ENCODE measurements around the gene MAG. TPM values are rescaled to one million over a fixed set of nuclear protein-coding genes. Genes with fewer than 3 reads are reported as not detected.

Gene MAG
- total and polyA plus RNA-seq, 9 of the 15 experiments (the other 6 are each of a cell fraction or from before 2014, with no cell fraction given): 0.11 to 10.0 (median 1.6) TPM

DNA sequence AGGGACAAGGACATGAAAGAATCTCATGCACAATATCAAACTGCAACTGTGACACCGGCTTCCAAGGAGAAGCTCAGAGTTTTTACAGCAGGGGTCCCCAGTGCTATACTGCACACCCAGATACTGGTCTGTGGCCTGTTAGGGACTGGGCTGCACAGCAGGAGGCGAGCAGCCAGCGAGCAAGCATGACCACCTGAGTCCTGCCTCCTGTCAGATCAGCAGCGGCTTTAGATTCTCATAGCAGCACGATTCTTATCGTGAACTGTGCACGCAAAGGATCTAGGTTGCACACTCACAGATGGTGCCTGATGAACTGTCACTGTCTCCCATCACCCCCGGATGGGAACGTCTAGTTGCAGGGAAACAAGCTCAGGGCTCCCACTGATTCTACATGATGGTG is 23.9 kb downstream of the MAG start (continued):
- TF ChIP-seq PKNOX1 (IDR thresholded peaks at IDR 0.05): peak; percentile 84
- peak; percentile 43 for TF ChIP-seq ARID1B (IDR thresholded peaks at IDR 0.05)
- TF ChIP-seq NEUROD1 (IDR thresholded peaks at IDR 0.05; ENCODE audit: borderline replicate concordance, low read depth, low read length, partially characterized antibody): no peak

DNA sequence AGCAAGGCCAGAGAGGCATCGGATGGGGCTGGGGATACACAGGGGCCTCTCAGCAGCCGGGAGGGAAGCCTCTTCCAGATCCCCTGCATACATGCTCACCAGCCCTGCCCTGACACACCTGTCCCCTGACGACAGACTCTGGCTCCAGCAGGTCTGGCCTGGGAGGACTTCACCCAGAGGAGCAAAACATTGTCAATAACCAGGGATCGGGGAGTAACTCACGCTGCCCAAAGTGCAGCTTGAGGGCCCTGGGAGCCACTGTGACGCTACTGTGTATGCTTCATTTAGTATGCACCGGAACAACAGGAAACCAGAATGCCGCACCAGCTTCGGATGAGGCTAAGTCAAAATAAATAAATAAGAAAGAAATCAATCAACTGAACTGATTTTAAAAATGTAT is 24.6 kb downstream of the MAG start:
- FAIRE-seq (no peak), ATAC-seq (no peak), DNase-seq (ENCODE audit: extremely low read depth in 1 of 4, low spot score in 3 of 4) (no peak)
- Histone ChIP-seq H3K36me3 (ENCODE audit: control insufficient read depth, insufficient read depth, low read length) (no peaks in the 10 kb centered on the region; the same call in 2 of the 3 replicates), H3K9me3 (replicated peaks; ENCODE audit: control insufficient read depth, insufficient read depth, low read depth, low read length) (no peaks in the 10 kb centered on the region), H3K4me1 (replicated peaks in 1 of 2; ENCODE audit: control insufficient read depth in 2 of 2, insufficient read depth in 2 of 2, low read length in 2 of 2) (peaks cover 37 to 57% of the 10 kb centered on the region in 2 experiments), H4K20me1 (replicated peaks; ENCODE audit: control insufficient read depth, insufficient read depth, low read length) (no peaks in the 10 kb centered on the region), H3K9ac (ENCODE audit: insufficient read depth in 1 of 2, low read depth in 2 of 2, low read length in 2 of 2) (peak overlapping the region in 1 of 2 experiments; percentile 84; a peak in 2 of 4 replicates), H3K79me2 (ENCODE audit: control insufficient read depth, insufficient read depth, low read length) (no peaks in the 10 kb centered on the region), H3K4me2 (ENCODE audit: insufficient read depth, low read length) (no peak overlapping the region), H2AFZ (ENCODE audit: low read depth, low read length) (no peak overlapping the region), H3K9me1 (ENCODE audit: control insufficient read depth, insufficient read depth, low read length) (no peaks in the 10 kb centered on the region), H3K27me3 (ENCODE audit: control insufficient read depth in 2 of 2, insufficient read depth in 2 of 2, low read length in 2 of 2) (no peaks in the 10 kb centered on the region), H3K4me3 (no peak overlapping the region), H3K27ac (ENCODE audit: extremely low read depth, low read depth, low read length) (no peak overlapping the region)
- 77% methylated on average over 9 of the region's 9 CpGs for WGBS (ENCODE audit: insufficient coverage, low coverage, missing lambda C conversion rate)
- ChIA-PET CTCF (ENCODE audit: low intra/inter-chr PET ratio) (no interaction called here), POLR2A (interaction anchor here (0.5 to 2.8 kb wide), 5 partner anchors 9 to 321 kb away, joined by 3 to 11 read pairs (median 4); no protein-coding TSS in a partner anchor)
- in situ Hi-C loops (cut with MboI): no loop called here
- intact Hi-C loops (cut with micrococcal nuclease): no loop called here
- TF ChIP-seq, protein P1, sequence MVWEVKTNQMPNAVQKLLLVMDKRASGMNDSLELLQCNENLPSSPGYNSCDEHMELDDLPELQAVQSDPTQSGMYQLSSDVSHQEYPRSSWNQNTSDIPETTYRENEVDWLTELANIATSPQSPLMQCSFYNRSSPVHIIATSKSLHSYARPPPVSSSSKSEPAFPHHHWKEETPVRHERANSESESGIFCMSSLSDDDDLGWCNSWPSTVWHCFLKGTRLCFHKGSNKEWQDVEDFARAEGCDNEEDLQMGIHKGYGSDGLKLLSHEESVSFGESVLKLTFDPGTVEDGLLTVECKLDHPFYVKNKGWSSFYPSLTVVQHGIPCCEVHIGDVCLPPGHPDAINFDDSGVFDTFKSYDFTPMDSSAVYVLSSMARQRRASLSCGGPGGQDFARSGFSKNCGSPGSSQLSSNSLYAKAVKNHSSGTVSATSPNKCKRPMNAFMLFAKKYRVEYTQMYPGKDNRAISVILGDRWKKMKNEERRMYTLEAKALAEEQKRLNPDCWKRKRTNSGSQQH (CRISPR knock-in tag; IDR thresholded peaks at IDR 0.05): no peak
- TF ChIP-seq CREB1 (IDR thresholded peaks at IDR 0.05): no peak
- TF ChIP-seq CREB1 (CRISPR knock-in tag; IDR thresholded peaks at IDR 0.05): no peak
- TF ChIP-seq, protein P2, sequence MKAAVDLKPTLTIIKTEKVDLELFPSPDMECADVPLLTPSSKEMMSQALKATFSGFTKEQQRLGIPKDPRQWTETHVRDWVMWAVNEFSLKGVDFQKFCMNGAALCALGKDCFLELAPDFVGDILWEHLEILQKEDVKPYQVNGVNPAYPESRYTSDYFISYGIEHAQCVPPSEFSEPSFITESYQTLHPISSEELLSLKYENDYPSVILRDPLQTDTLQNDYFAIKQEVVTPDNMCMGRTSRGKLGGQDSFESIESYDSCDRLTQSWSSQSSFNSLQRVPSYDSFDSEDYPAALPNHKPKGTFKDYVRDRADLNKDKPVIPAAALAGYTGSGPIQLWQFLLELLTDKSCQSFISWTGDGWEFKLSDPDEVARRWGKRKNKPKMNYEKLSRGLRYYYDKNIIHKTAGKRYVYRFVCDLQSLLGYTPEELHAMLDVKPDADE (conservative IDR thresholded peaks at IDR 0.05; ENCODE audit: control insufficient read depth, low read depth, low read length): no peak
- no peak for TF ChIP-seq TSC22D4 (tag; IDR thresholded peaks at IDR 0.05)
- no peak for TF ChIP-seq ZSCAN32 (CRISPR knock-in tag; IDR thresholded peaks at IDR 0.05)
- no peak for TF ChIP-seq NFYB (IDR thresholded peaks at IDR 0.05; ENCODE audit: extremely low read depth, insufficient read length)
- BruUV-seq (replicated peaks): no TSS peak

Data from K562 (cell line).